Panc1 (cell line): Measurements from ENCODE around the gene GNPTG. TPM values are rescaled to one million over a fixed set of nuclear protein-coding genes. Genes with fewer than 3 reads are reported as not detected.

Experiments
- ATAC-seq: fragments of 200-7000 bp; cut with Tn5 transposase; 2 replicates; pipeline ENCODE4 v1.9.1; 2020; ENCODE audit warnings: mild to moderate bottlenecking, moderate library complexity
- BruUV-seq: library from RNA; stranded (reverse); fragments of 400-500 nt; replicated peaks from 2 replicates; lab custom pipeline; 2021; lab: Mats Ljungman, UMichigan
- CTCF ChIA-PET: fragments of 300-600 bp; sonication (Branson Sonifier 250); formaldehyde crosslinking; loops from one replicate; lab custom pipeline; 2022; ENCODE audit warnings: antibody characterized with exemption; lab: Charles Lee
- POLR2A ChIA-PET: fragments of 300-600 bp; sonication (Branson Sonifier 250); formaldehyde crosslinking; loops from one replicate; lab custom pipeline; 2022; ENCODE audit warnings: antibody characterized with exemption; lab: Charles Lee
- DNase-seq: peaks from one replicate; pipeline ENCODE4 v3.0.0-alpha.2; 2010; ENCODE audit warnings: low read depth, low spot score
- H3K27ac ChIP-seq: 2 replicates; pipeline ENCODE4 v1.5.1; 2011; ENCODE audit warnings: mild to moderate bottlenecking, low read length, inconsistent platforms
- H3K27me3 ChIP-seq: fragments of 200-500 bp; sonication (Bioruptor generic); 2 replicates; pipeline ENCODE4 v1.6.0; 2014; ENCODE audit warnings: low read length, inconsistent platforms; ENCODE audit not compliant: control insufficient read depth, insufficient read depth
- H3K36me3 ChIP-seq: fragments of 200-500 bp; sonication (Bioruptor generic); 2 replicates; pipeline ENCODE4 v1.5.1; 2014; ENCODE audit warnings: inconsistent platforms, mild to moderate bottlenecking, low read length, moderate library complexity; ENCODE audit not compliant: control insufficient read depth, insufficient read depth
- H3K4me1 ChIP-seq: 2 replicates; pipeline ENCODE4 v1.5.1; 2011; ENCODE audit warnings: inconsistent platforms, mild to moderate bottlenecking, low read length, moderate library complexity; ENCODE audit not compliant: control insufficient read depth, insufficient read depth
- H3K4me3 ChIP-seq, 2 experiments: 2 replicates each; pipeline ENCODE4 v1.5.1; 2011 to 2012; ENCODE audit warnings: low read depth in 2 of 2, low read length in 2 of 2, mild to moderate bottlenecking in 2 of 2, inconsistent platforms in 1 of 2, moderate library complexity in 1 of 2
- H3K9me3 ChIP-seq: fragments of 200-500 bp; sonication (Bioruptor generic); 2 replicates; pipeline ENCODE4 v1.5.1; 2014; ENCODE audit warnings: low read depth, mild to moderate bottlenecking, inconsistent platforms, low read length, moderate library complexity; ENCODE audit not compliant: control insufficient read depth, insufficient read depth
- CTCF ChIP-seq: fragments of 450-650 bp; IDR thresholded peaks from 2 replicates; pipeline ENCODE4 v1.5.1; 2017; ENCODE audit warnings: mild to moderate bottlenecking
- POLR2AphosphoS5 ChIP-seq: IDR thresholded peaks from 2 replicates; pipeline ENCODE4 v1.6.1; 2012; ENCODE audit warnings: mild to moderate bottlenecking, low read depth, low read length, moderate library complexity
- REST ChIP-seq, 2 experiments: IDR thresholded peaks; 2 replicates each; pipeline ENCODE4 v1.6.1; 2011 to 2012; ENCODE audit warnings: low read depth in 2 of 2, control low read depth in 1 of 2, low read length in 1 of 2, mild to moderate bottlenecking in 1 of 2, moderate library complexity in 1 of 2; ENCODE audit not compliant: insufficient read depth in 1 of 2
- SIN3A ChIP-seq: IDR thresholded peaks from 2 replicates; pipeline ENCODE4 v1.6.1; 2012; ENCODE audit warnings: low read depth, mild to moderate bottlenecking, low read length, moderate library complexity, borderline replicate concordance; ENCODE audit not compliant: insufficient read depth
- TCF7L2 ChIP-seq: IDR thresholded peaks from 2 replicates; pipeline ENCODE4 v1.6.1; 2011; ENCODE audit warnings: mild to moderate bottlenecking, low read depth, low read length, inconsistent platforms
- in situ Hi-C: cut with HindIII; loops from 2 replicates; pipeline ENCODE4 v1.10.0; 2016; ENCODE audit warnings: low sequenced_read_pairs, low pct_unique_long_range_greater_than_20kb
- intact Hi-C: fragments of 100-400 bp; cut with micrococcal nuclease; formaldehyde crosslinking; loops from one replicate; pipeline ENCODE4 v1.10.0; 2022; ENCODE audit not compliant: unreplicated experiment
- total RNA-seq: library from RNA; stranded (reverse); gene quantifications from one replicate; pipeline ENCODE4 v1.2.1, GENCODE V29; 2021; ENCODE audit not compliant: unreplicated experiment

The GNPTG gene
- total RNA-seq, 1 experiment from 2014 or later = 62.5 TPM

- H3K36me3 ChIP-seq = no peaks in the 10 kb centered on the region
- no peaks in the 10 kb centered on the region for H3K4me1 ChIP-seq
- no TSS peak for BruUV-seq
- intact Hi-C loops (no loop called here), in situ Hi-C loops (no loop called here)
- H3K9me3 ChIP-seq = no peaks in the 10 kb centered on the region
- no peak overlapping the region for H3K27ac ChIP-seq
- no peak for DNase-seq
- H3K27me3 ChIP-seq = no peaks in the 10 kb centered on the region
- H3K4me3 ChIP-seq = no peak overlapping the region
- CTCF ChIA-PET = interaction anchor here (1.0 kb wide), 1 partner anchor 25 kb away, joined by 3 read pairs; no protein-coding TSS in a partner anchor
- POLR2A ChIA-PET = no interaction called here
- TF ChIP-seq SIN3A (no peak), CTCF (no peak), POLR2AphosphoS5 (no peak), TCF7L2 (no peak), REST (IDR thresholded peaks at IDR 0.05; ENCODE audit: insufficient read depth in 1 of 2, low read depth in 2 of 2, low read length in 1 of 2) (no peak)
- ATAC-seq = no peak
These were observed 38.0 kb downstream of the GNPTG start for GRCh38 chr16:1389762-1390161.

- no peak for ATAC-seq
- H3K27ac ChIP-seq = no peak overlapping the region
- DNase-seq = no peak
- no peaks in the 10 kb centered on the region for H3K4me1 ChIP-seq
- no TSS peak for BruUV-seq
- H3K9me3 ChIP-seq = no peaks in the 10 kb centered on the region
- H3K36me3 ChIP-seq = no peaks in the 10 kb centered on the region
- in situ Hi-C loops (no loop called here), intact Hi-C loops (no loop called here)
- H3K4me3 ChIP-seq = no peak overlapping the region
- ChIA-PET CTCF (interaction anchor here (1.0 kb wide), 1 partner anchor 26 kb away, joined by 3 read pairs; no protein-coding TSS in a partner anchor), POLR2A (no interaction called here)
- H3K27me3 ChIP-seq = no peaks in the 10 kb centered on the region
- TF ChIP-seq CTCF = no peak
- TF ChIP-seq TCF7L2 = no peak
These were observed 38.6 kb downstream of the GNPTG start for GRCh38 chr16:1390239-1390779.
